ENCODE results near the gene SFTPA2.

DNA sequence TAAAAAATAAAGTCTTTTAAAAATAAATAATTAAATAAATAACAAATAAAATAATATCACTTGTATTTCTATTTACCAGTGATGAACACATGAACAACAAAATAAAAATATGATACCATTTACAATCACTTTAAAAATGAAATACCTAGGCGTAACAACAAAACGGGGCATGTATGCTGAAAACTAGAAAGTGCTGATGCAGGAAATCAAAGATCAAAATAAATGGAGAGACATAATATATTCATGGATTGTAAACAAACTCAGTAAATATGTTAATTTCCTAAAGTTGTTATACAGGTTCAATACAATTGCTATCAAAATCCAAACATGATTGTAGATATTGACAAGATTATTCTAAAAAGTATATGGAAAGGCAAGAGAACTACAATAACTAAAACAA, 19.2 kb upstream of the SFTPA2 start:
- no peak for TF ChIP-seq FOXA1 (IDR thresholded peaks at IDR 0.05)
- no peak for TF ChIP-seq LEF1 (IDR thresholded peaks at IDR 0.05; ENCODE audit: borderline replicate concordance)
- no peak for TF ChIP-seq FOXK2 (IDR thresholded peaks at IDR 0.05)
- no peak for TF ChIP-seq SP1 (IDR thresholded peaks at IDR 0.05)
- no peak for TF ChIP-seq ZNF384 (IDR thresholded peaks at IDR 0.05)
- TF ChIP-seq SUZ12 (IDR thresholded peaks at IDR 0.05) = no peak
- no peak for TF ChIP-seq FOXM1 (IDR thresholded peaks at IDR 0.05; ENCODE audit: borderline replicate concordance)
- no peak for TF ChIP-seq ARNT (IDR thresholded peaks at IDR 0.05)
- TF ChIP-seq TARDBP (IDR thresholded peaks at IDR 0.05) = no peak
- no peak for TF ChIP-seq HDGF (IDR thresholded peaks at IDR 0.05; ENCODE audit: borderline replicate concordance)
- no peak for TF ChIP-seq BHLHE40 (IDR thresholded peaks at IDR 0.05; ENCODE audit: borderline replicate concordance)
- TF ChIP-seq ELF4 (IDR thresholded peaks at IDR 0.05) = no peak
- no peak for TF ChIP-seq CTBP1 (IDR thresholded peaks at IDR 0.05; ENCODE audit: borderline replicate concordance)
- TF ChIP-seq, protein P1, sequence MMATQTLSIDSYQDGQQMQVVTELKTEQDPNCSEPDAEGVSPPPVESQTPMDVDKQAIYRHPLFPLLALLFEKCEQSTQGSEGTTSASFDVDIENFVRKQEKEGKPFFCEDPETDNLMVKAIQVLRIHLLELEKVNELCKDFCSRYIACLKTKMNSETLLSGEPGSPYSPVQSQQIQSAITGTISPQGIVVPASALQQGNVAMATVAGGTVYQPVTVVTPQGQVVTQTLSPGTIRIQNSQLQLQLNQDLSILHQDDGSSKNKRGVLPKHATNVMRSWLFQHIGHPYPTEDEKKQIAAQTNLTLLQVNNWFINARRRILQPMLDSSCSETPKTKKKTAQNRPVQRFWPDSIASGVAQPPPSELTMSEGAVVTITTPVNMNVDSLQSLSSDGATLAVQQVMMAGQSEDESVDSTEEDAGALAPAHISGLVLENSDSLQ (IDR thresholded peaks at IDR 0.05) = no peak
